ENCODE measurements around the gene GPBAR1.
"Not testable (repeated sequence)": the region's sequence is repeated elsewhere in the genome, so short reads cannot be mapped to it uniquely, and the experiment has no call there.

The GPBAR1 gene

GRCh38 chr2:218267259-218267658 lies 6.4 kb downstream of the GPBAR1 start:
- no peak for DNase-seq (ENCODE audit: low spot score)

- peak; percentile 100 for DNase-seq (ENCODE audit: low spot score)
Observed at GRCh38 chr2:218269900-218270720, 9.3 kb downstream of the GPBAR1 start, which contains the start of the genes AAMP and PNKD. Gene AAMP, minus strand, starts transcription at chr2:218270137. Its CDS starts 51 bp downstream, at chr2:218270086. Gene PNKD, plus strand, starts transcription at chr2:218270519. Its CDS starts 17 bp downstream, at chr2:218270536.

- no peak for DNase-seq (ENCODE audit: low spot score)
Observed at GRCh38 chr2:218270721-218271486, 10.1 kb downstream of the GPBAR1 start.

- DNase-seq (ENCODE audit: low spot score), result no peak
Observed at GRCh38 chr2:218271487-218271797, 10.6 kb downstream of the GPBAR1 start.

GRCh38 chr2:218271865-218272530 lies 11.2 kb downstream of the GPBAR1 start:
- no peak for DNase-seq (ENCODE audit: low spot score)

GRCh38 chr2:218272531-218273212 lies 11.9 kb downstream of the GPBAR1 start:
- DNase-seq (ENCODE audit: low spot score), result peak; percentile 82

- not testable (repeated sequence) for DNase-seq (ENCODE audit: low spot score)
Observed at GRCh38 chr2:218273214-218273907, 12.5 kb downstream of the GPBAR1 start.

GRCh38 chr2:218273908-218274249 lies 13.1 kb downstream of the GPBAR1 start:
- no peak for DNase-seq (ENCODE audit: low spot score)

- no peak for DNase-seq (ENCODE audit: low spot score)
Observed at GRCh38 chr2:218274586-218274985, 13.8 kb downstream of the GPBAR1 start.

GRCh38 chr2:218275371-218276072 lies 14.7 kb downstream of the GPBAR1 start:
- DNase-seq (ENCODE audit: low spot score), result no peak

GRCh38 chr2:218276986-218277755 lies 16.4 kb downstream of the GPBAR1 start:
- no peak for DNase-seq (ENCODE audit: low spot score)

- DNase-seq (ENCODE audit: low spot score), result no peak
Observed at GRCh38 chr2:218277921-218278320, 17.1 kb downstream of the GPBAR1 start.

GRCh38 chr2:218278531-218279360 lies 17.9 kb downstream of the GPBAR1 start:
- no peak for DNase-seq (ENCODE audit: low spot score)

GRCh38 chr2:218280260-218280870 lies 19.6 kb downstream of the GPBAR1 start:
- no peak for DNase-seq (ENCODE audit: low spot score)

GRCh38 chr2:218281449-218281848 lies 20.6 kb downstream of the GPBAR1 start:
- no peak for DNase-seq (ENCODE audit: low spot score)

GRCh38 chr2:218282173-218282991 lies 21.6 kb downstream of the GPBAR1 start:
- no peak for DNase-seq (ENCODE audit: low spot score)

- peak; percentile 56 for DNase-seq (ENCODE audit: low spot score)
Observed at GRCh38 chr2:218284106-218284811, 23.4 kb downstream of the GPBAR1 start.
